Measurements from ENCODE around the gene MTG2. TPM values are rescaled to one million over a fixed set of nuclear protein-coding genes. Genes with fewer than 3 reads are reported as not detected.

The MTG2 gene
- total RNA-seq, 1 experiment from 2014 or later: 27.9 TPM

- ChIA-PET POLR2A (no interaction called here), CTCF (no interaction called here)
- no peak overlapping the region for H3K4me3 Mint-ChIP-seq
- H3K27ac Mint-ChIP-seq: no peak overlapping the region
- no peaks in the 10 kb centered on the region for H3K36me3 Mint-ChIP-seq
- H3K27me3 Mint-ChIP-seq (ENCODE audit: low read depth): peaks cover 4% of the 10 kb centered on the region; the same call in 1 of the 2 replicates
- no peak for TF ChIP-seq NFYB (CRISPR knock-in tag; conservative IDR thresholded peaks at IDR 0.05; ENCODE audit: low read depth)
- TF ChIP-seq AFF4 (CRISPR knock-in tag; IDR thresholded peaks at IDR 0.05; ENCODE audit: borderline replicate concordance): no peak
- no peak for TF ChIP-seq ATF6 (CRISPR knock-in tag; IDR thresholded peaks at IDR 0.05)
- TF ChIP-seq TEAD1 (CRISPR knock-in tag; IDR thresholded peaks at IDR 0.05): no peak
- no peak for TF ChIP-seq ETV6 (CRISPR knock-in tag; IDR thresholded peaks at IDR 0.05)
- no peak for TF ChIP-seq ZSCAN18 (CRISPR knock-in tag; IDR thresholded peaks at IDR 0.05)
- TF ChIP-seq PREB (CRISPR knock-in tag; IDR thresholded peaks at IDR 0.05; ENCODE audit: borderline replicate concordance): no peak
- no peak for TF ChIP-seq EMX1 (CRISPR knock-in tag; IDR thresholded peaks at IDR 0.05)
- TF ChIP-seq PRRX2 (CRISPR knock-in tag; IDR thresholded peaks at IDR 0.05): no peak
- TF ChIP-seq ZNF281 (CRISPR knock-in tag; IDR thresholded peaks at IDR 0.05): no peak
- TF ChIP-seq ERG (CRISPR knock-in tag; IDR thresholded peaks at IDR 0.05): no peak
- TF ChIP-seq CREM (CRISPR knock-in tag; IDR thresholded peaks at IDR 0.05): no peak
- no peak for TF ChIP-seq ZBTB43 (CRISPR knock-in tag; IDR thresholded peaks at IDR 0.05)
- TF ChIP-seq MXD4 (CRISPR knock-in tag; IDR thresholded peaks at IDR 0.05; ENCODE audit: borderline replicate concordance): no peak
- TF ChIP-seq RORB (CRISPR knock-in tag; IDR thresholded peaks at IDR 0.05): no peak
- TF ChIP-seq IRF2 (CRISPR knock-in tag; IDR thresholded peaks at IDR 0.05; ENCODE audit: borderline replicate concordance, low read depth): no peak
- TF ChIP-seq ZNF263 (CRISPR knock-in tag; IDR thresholded peaks at IDR 0.05; ENCODE audit: low read depth): no peak
- H3K9me3 Mint-ChIP-seq: peaks cover 5% of the 10 kb centered on the region
- H3K4me1 Mint-ChIP-seq: peaks cover 3% of the 10 kb centered on the region
- no peak for DNase-seq (ENCODE audit: low spot score)
- no peak for ATAC-seq
Measured at GRCh38 chr20:62229667-62230066, 46.8 kb downstream of the MTG2 start.

Data from WTC11 (cell line).